Activated CD8-positive, alpha-beta T cell treated with anti-CD3 and anti-CD28 coated beads for 36 hours (primary cell): ENCODE data around the gene RASGRF2. TPM values are rescaled to one million over a fixed set of nuclear protein-coding genes. Genes with fewer than 3 reads are reported as not detected.

Experiments
- ATAC-seq: fragments of 200-7000 bp; cut with Tn5 transposase; one replicate; pipeline ENCODE4 v1.10.0; 2021; ENCODE audit warnings: mild to moderate bottlenecking, moderate library complexity
- CTCF ChIA-PET: fragments of 350-600 bp; sonication (Branson Sonifier 250); formaldehyde crosslinking; loops from one replicate; lab custom pipeline; 2021; ENCODE audit warnings: antibody characterized with exemption; lab: Charles Lee
- POLR2A ChIA-PET: fragments of 350-600 bp; sonication (Branson Sonifier 250); formaldehyde crosslinking; loops from one replicate; lab custom pipeline; 2021; ENCODE audit warnings: antibody characterized with exemption; lab: Charles Lee
- DNase-seq: peaks from one replicate; pipeline ENCODE4 v3.0.0-alpha.2; 2020
- H3K27ac Mint-ChIP-seq: one replicate; pipeline ENCODE4 v1.8.0; 2021; ENCODE audit warnings: mild to moderate bottlenecking, mixed read lengths
- H3K27me3 Mint-ChIP-seq: one replicate; pipeline ENCODE4 v1.8.0; 2021; ENCODE audit warnings: mixed read lengths
- H3K36me3 Mint-ChIP-seq: one replicate; pipeline ENCODE4 v1.8.0; 2021; ENCODE audit warnings: low read depth, mixed read lengths
- H3K4me1 Mint-ChIP-seq: one replicate; pipeline ENCODE4 v1.8.0; 2021; ENCODE audit warnings: low read depth, mixed read lengths
- H3K4me3 Mint-ChIP-seq: one replicate; pipeline ENCODE4 v1.8.0; 2021; ENCODE audit warnings: mild to moderate bottlenecking, moderate library complexity, mixed read lengths
- H3K9me3 Mint-ChIP-seq: one replicate; pipeline ENCODE4 v1.8.0; 2021; ENCODE audit warnings: mixed read lengths
- CTCF ChIP-seq: fragments of 200-600 bp; IDR thresholded peaks from one replicate; pipeline ENCODE4 v1.8.0; 2022; ENCODE audit warnings: antibody characterized with exemption, mild to moderate bottlenecking
- intact Hi-C: fragments of 100-400 bp; cut with micrococcal nuclease; formaldehyde crosslinking; loops from one replicate; pipeline ENCODE4 v1.10.0; 2022
- total RNA-seq, 2 experiments: library from RNA; stranded (reverse); gene quantifications; one replicate each; pipeline ENCODE4 v1.2.3, GENCODE V29; 2021

Gene RASGRF2
- total RNA-seq, 2 experiments from 2014 or later: 14.9 to 15.8 TPM

GRCh38 chr5:81019748-81020147, 59.6 kb downstream of the RASGRF2 start:
- ChIA-PET CTCF (no interaction called here), POLR2A (interaction anchor here (5.7 kb wide), 1 partner anchor 11 kb away, joined by 41 read pairs; no protein-coding TSS in a partner anchor)
- H3K27me3 Mint-ChIP-seq: no peaks in the 10 kb centered on the region
- TF ChIP-seq CTCF: no peak
- H3K4me1 Mint-ChIP-seq: peaks cover 84% of the 10 kb centered on the region
- H3K36me3 Mint-ChIP-seq: no peaks in the 10 kb centered on the region
- no peak overlapping the region for H3K27ac Mint-ChIP-seq
- no peaks in the 10 kb centered on the region for H3K9me3 Mint-ChIP-seq
- ATAC-seq (no peak), DNase-seq (no peak)
- no peak overlapping the region for H3K4me3 Mint-ChIP-seq
- intact Hi-C loops: no loop called here

- POLR2A ChIA-PET: interaction anchor here (5.7 kb wide), 1 partner anchor 12 kb away, joined by 41 read pairs; no protein-coding TSS in a partner anchor
- Mint-ChIP-seq H3K4me3 (no peak overlapping the region), H3K27me3 (no peaks in the 10 kb centered on the region), H3K9me3 (no peaks in the 10 kb centered on the region), H3K27ac (no peak overlapping the region), H3K4me1 (peaks cover 92% of the 10 kb centered on the region), H3K36me3 (peaks cover 4% of the 10 kb centered on the region)
- no peak for ATAC-seq
- no peak for TF ChIP-seq CTCF
- intact Hi-C loops: no loop called here
- no peak for DNase-seq
- CTCF ChIA-PET: no interaction called here
Observed at GRCh38 chr5:81020478-81021167, 60.5 kb downstream of the RASGRF2 start.

GRCh38 chr5:81021486-81021885, 61.3 kb downstream of the RASGRF2 start:
- Mint-ChIP-seq H3K27me3 (no peaks in the 10 kb centered on the region), H3K4me1 (peaks cover 89% of the 10 kb centered on the region), H3K36me3 (peaks cover 4% of the 10 kb centered on the region), H3K27ac (no peak overlapping the region), H3K4me3 (no peak overlapping the region), H3K9me3 (no peaks in the 10 kb centered on the region)
- no peak for TF ChIP-seq CTCF
- POLR2A ChIA-PET: interaction anchor here (1.5 kb wide), 1 partner anchor 14 kb away, joined by 7 read pairs; no protein-coding TSS in a partner anchor
- CTCF ChIA-PET: no interaction called here
- ATAC-seq: no peak
- no peak for DNase-seq
- intact Hi-C loops: no loop called here

GRCh38 chr5:81021951-81022687, 62.0 kb downstream of the RASGRF2 start:
- H3K4me1 Mint-ChIP-seq: peaks cover 84% of the 10 kb centered on the region
- DNase-seq (no peak), ATAC-seq (no peak)
- peaks cover 4% of the 10 kb centered on the region for H3K36me3 Mint-ChIP-seq
- H3K4me3 Mint-ChIP-seq: no peak overlapping the region
- H3K9me3 Mint-ChIP-seq: no peaks in the 10 kb centered on the region
- H3K27ac Mint-ChIP-seq: no peak overlapping the region
- no peak for TF ChIP-seq CTCF
- intact Hi-C loops: no loop called here
- POLR2A ChIA-PET: interaction anchor here (1.5 kb wide), 1 partner anchor 15 kb away, joined by 7 read pairs; no protein-coding TSS in a partner anchor
- no peaks in the 10 kb centered on the region for H3K27me3 Mint-ChIP-seq
- CTCF ChIA-PET: no interaction called here

GRCh38 chr5:81022688-81023084, 62.5 kb downstream of the RASGRF2 start:
- intact Hi-C loops: no loop called here
- ATAC-seq: no peak
- no peak overlapping the region for H3K27ac Mint-ChIP-seq
- H3K27me3 Mint-ChIP-seq: no peaks in the 10 kb centered on the region
- TF ChIP-seq CTCF: no peak
- POLR2A ChIA-PET: interaction anchor here (1.5 kb wide), 1 partner anchor 15 kb away, joined by 7 read pairs; no protein-coding TSS in a partner anchor
- peaks cover 84% of the 10 kb centered on the region for H3K4me1 Mint-ChIP-seq
- H3K36me3 Mint-ChIP-seq: peaks cover 8% of the 10 kb centered on the region
- H3K4me3 Mint-ChIP-seq: no peak overlapping the region
- peaks cover under 1% of the 10 kb centered on the region for H3K9me3 Mint-ChIP-seq
- DNase-seq: no peak
- CTCF ChIA-PET: no interaction called here
